Cortex of kidney (tissue), 1 donor: Measurements from ENCODE around the gene FOXB2.

ENCODE experiments used
- DNase-seq: peaks from one replicate; lab custom pipeline; 2025; lab: John Stamatoyannopoulos, UW

Gene FOXB2

GRCh38 chr9:77066388-77066787 lies 46.9 kb downstream of the FOXB2 start:
- DNase-seq = no peak
